GM12891 (cell line): ENCODE measurements around the gene NFYB.

Source experiments
- PAX5 ChIP-seq: IDR thresholded peaks from 2 replicates; pipeline ENCODE4 v1.6.1; 2011; ENCODE audit warnings: low read length, moderate library complexity, mild to moderate bottlenecking; ENCODE audit not compliant: insufficient read depth, severe bottlenecking
- POLR2A ChIP-seq: IDR thresholded peaks from 2 replicates; pipeline ENCODE4 v1.6.1; 2011; ENCODE audit warnings: low read depth, low read length, control low read depth
- POLR2AphosphoS5 ChIP-seq: IDR thresholded peaks from 2 replicates; pipeline ENCODE4 v1.6.1; 2011; ENCODE audit warnings: low read depth, low read length, control low read depth
- POU2F2 ChIP-seq: IDR thresholded peaks from 2 replicates; pipeline ENCODE4 v1.6.1; 2011; ENCODE audit warnings: low read depth, mild to moderate bottlenecking, control low read depth, low read length, moderate library complexity
- SPI1 ChIP-seq: IDR thresholded peaks from 2 replicates; pipeline ENCODE4 v1.6.1; 2011; ENCODE audit warnings: low read depth, low read length, control low read depth
- TAF1 ChIP-seq: IDR thresholded peaks from 2 replicates; pipeline ENCODE4 v1.6.1; 2011; ENCODE audit warnings: low read depth, low read length, control low read depth

- TF ChIP-seq POLR2AphosphoS5 = no peak
- no peak for TF ChIP-seq POLR2A
- TF ChIP-seq TAF1 = no peak
- no peak for TF ChIP-seq SPI1
- TF ChIP-seq POU2F2 = no peak
- no peak for TF ChIP-seq PAX5
Observed at GRCh38 chr12:104168596-104168995, 30.6 kb upstream of the NFYB start.
